ENCODE measurements around the gene PRDM11. TPM values are rescaled to one million over a fixed set of nuclear protein-coding genes. Genes with fewer than 3 reads are reported as not detected.

Gene PRDM11
- total RNA-seq, 4 donors from 2014 or later = 26.4 to 57.2 (median 29.6) TPM

DNA sequence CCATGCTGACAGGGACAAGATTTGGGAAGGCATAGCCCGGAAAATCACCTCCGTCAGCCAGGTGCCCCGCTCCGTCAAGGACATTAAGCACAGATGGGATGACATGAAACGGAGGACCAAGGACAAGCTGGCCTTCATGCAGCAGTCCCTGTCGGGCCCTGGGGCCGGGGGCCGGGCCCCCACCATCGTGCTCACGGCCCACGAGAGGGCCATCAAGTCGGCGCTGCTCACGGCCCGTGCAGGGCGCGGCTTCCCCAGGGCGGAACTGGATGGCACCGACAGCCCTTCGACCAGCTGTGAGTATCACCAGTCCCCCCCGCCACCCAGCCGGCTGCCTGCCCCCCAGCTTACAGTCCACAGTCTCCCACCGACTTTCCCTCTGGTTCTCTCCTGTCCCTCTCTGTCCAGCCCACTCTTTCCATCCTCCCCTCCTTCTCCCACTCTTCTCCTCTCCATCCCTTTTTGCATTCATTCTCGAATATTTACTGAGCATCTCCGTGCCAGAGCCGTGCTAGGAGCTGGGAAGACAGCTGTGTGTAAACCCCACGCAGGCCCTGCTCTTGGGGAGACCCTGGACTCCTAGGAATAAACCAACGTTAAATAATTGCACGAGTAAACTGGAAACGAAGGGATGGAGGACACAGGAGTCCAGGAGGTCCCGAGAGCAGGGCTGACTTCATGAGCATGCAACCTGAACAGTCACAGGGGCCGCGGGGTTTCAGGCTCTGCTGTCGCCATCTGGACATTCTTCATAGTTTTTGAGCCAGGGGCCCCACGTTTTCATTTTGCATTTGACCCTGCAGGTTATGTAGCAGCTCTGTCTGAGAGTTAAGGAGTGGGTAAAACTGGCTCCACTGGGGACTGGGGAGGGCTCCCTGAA is 62.8 kb downstream of the PRDM11 start:
- H3K36me3 ChIP-seq = peaks cover 0 to 48% of the 10 kb centered on the region in 2 donors
- no peaks in the 10 kb centered on the region for H3K9me3 ChIP-seq
- peaks cover 3 to 63% (median 28%) of the 10 kb centered on the region in 3 donors for H3K4me1 ChIP-seq
- WGBS, 2 donors (ENCODE audit: low coverage in 1 of 2) = 26 to 56% methylated on average over 11 to 15 of the region's 35 CpGs
- H3K27ac ChIP-seq = peak overlapping the region; percentile 68 to 94 (median 90)
- ATAC-seq = peak; percentile 16
- TF ChIP-seq POLR2AphosphoS5 (IDR thresholded peaks at IDR 0.05) = no peak
- TF ChIP-seq EP300 (IDR thresholded peaks at IDR 0.05) = no peak
- no peak for TF ChIP-seq POLR2A (IDR thresholded peaks at IDR 0.05)
- no peak for TF ChIP-seq CTCF (IDR thresholded peaks at IDR 0.05)
- H3K27me3 ChIP-seq = no peaks in the 10 kb centered on the region
- peak overlapping the region in 1 of 2 donors; percentile 34 for H3K4me3 ChIP-seq

DNA sequence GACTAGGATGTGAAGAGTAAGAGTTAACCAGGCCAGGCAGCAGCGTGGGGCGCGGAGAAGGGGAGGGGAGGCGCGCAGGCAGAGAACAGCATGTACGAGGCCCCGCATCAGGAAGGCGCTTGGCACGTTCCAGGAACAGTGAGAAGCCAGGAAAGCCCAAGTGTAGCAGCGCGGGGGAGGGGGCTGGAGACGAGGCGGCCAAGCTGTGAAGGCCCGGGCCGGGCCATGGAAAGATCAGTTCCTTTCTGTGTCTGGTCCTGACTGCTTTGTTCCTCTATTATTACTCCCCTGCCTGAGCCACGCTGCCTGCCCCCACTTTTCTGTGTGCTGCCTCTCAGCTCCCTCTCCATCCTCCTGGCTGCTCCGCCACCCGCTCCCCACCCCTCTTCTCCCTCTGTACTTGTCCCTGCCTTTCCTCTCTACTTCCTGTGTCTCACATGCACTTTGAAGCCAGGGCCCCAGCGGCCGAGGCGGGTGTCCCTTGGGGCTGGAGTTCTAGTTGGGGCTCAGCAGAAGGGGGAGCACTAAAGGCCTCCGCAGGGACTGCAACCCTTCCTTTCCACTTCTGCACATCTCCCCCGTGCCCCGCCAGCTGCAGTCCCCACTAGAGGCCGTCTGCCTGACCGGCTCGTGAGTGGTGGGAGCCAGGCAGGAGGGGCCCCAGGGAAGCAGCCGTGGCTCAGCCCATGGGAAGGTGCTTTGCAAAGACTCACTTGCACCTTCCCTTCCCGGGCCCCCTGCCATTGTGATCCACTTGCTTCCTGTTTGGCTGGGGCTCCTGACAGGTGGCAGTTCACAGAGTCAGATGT is 63.7 kb downstream of the PRDM11 start:
- peak overlapping the region in 1 of 2 donors; percentile 34 for H3K4me3 ChIP-seq
- H3K36me3 ChIP-seq = peaks cover 0 to 48% of the 10 kb centered on the region in 2 donors
- no peaks in the 10 kb centered on the region for H3K9me3 ChIP-seq
- H3K27me3 ChIP-seq = no peaks in the 10 kb centered on the region
- peak; percentile 96 for ATAC-seq
- H3K27ac ChIP-seq = peak overlapping the region; percentile 68 to 94 (median 90)
- H3K4me1 ChIP-seq = peaks cover 3 to 63% (median 28%) of the 10 kb centered on the region in 3 donors
- peak in 1 of 2 donors; percentile 28 for TF ChIP-seq POLR2A (IDR thresholded peaks at IDR 0.05)
- TF ChIP-seq CTCF (IDR thresholded peaks at IDR 0.05) = peak in 3 of 4 experiments; percentile 26 to 32 (median 29)
- peak; percentile 97 for TF ChIP-seq POLR2AphosphoS5 (IDR thresholded peaks at IDR 0.05)
- TF ChIP-seq EP300 (IDR thresholded peaks at IDR 0.05) = no peak
- WGBS, 2 donors (ENCODE audit: low coverage in 1 of 2) = 0 to 7% methylated on average over 2 to 15 of the region's 29 CpGs

GRCh38 chr11:45210846-45211245 is 64.4 kb downstream of the PRDM11 start:
- H3K9me3 ChIP-seq = no peaks in the 10 kb centered on the region
- no peak for ATAC-seq
- TF ChIP-seq EP300 (IDR thresholded peaks at IDR 0.05) (no peak), CTCF (IDR thresholded peaks at IDR 0.05) (no peak), POLR2AphosphoS5 (IDR thresholded peaks at IDR 0.05) (no peak), POLR2A (IDR thresholded peaks at IDR 0.05) (no peak)
- no peaks in the 10 kb centered on the region for H3K27me3 ChIP-seq
- peak overlapping the region; percentile 68 to 94 (median 90) for H3K27ac ChIP-seq
- peak overlapping the region in 1 of 2 donors; percentile 34 for H3K4me3 ChIP-seq
- H3K4me1 ChIP-seq = peaks cover 3 to 63% (median 28%) of the 10 kb centered on the region in 3 donors
- WGBS, 2 donors (ENCODE audit: low coverage in 1 of 2) = no CpG with 5 or more reads among the region's 9 CpGs
- H3K36me3 ChIP-seq = peaks cover 0 to 43% of the 10 kb centered on the region in 2 donors

GRCh38 chr11:45211732-45212131 is 65.3 kb downstream of the PRDM11 start:
- Histone ChIP-seq H3K4me1 (peaks cover 3 to 63% (median 28%) of the 10 kb centered on the region in 3 donors), H3K27ac (peak overlapping the region in 2 of 4 donors; percentile 88 to 94), H3K36me3 (peaks cover 0 to 36% of the 10 kb centered on the region in 2 donors), H3K9me3 (no peaks in the 10 kb centered on the region), H3K4me3 (no peak overlapping the region), H3K27me3 (no peaks in the 10 kb centered on the region)
- 73 to 97% methylated on average over 4 to 8 of the region's 9 CpGs for WGBS, 2 donors (ENCODE audit: low coverage in 1 of 2)
- TF ChIP-seq CTCF (IDR thresholded peaks at IDR 0.05) = no peak
- TF ChIP-seq EP300 (IDR thresholded peaks at IDR 0.05) = no peak
- TF ChIP-seq POLR2AphosphoS5 (IDR thresholded peaks at IDR 0.05) = no peak
- TF ChIP-seq POLR2A (IDR thresholded peaks at IDR 0.05) = no peak
- ATAC-seq = no peak
